ENCODE data around the gene SMARCA4.
"Not testable (repeated sequence)": the region's sequence is repeated elsewhere in the genome, so short reads cannot be mapped to it uniquely, and the experiment has no call there.

Gene SMARCA4

DNA sequence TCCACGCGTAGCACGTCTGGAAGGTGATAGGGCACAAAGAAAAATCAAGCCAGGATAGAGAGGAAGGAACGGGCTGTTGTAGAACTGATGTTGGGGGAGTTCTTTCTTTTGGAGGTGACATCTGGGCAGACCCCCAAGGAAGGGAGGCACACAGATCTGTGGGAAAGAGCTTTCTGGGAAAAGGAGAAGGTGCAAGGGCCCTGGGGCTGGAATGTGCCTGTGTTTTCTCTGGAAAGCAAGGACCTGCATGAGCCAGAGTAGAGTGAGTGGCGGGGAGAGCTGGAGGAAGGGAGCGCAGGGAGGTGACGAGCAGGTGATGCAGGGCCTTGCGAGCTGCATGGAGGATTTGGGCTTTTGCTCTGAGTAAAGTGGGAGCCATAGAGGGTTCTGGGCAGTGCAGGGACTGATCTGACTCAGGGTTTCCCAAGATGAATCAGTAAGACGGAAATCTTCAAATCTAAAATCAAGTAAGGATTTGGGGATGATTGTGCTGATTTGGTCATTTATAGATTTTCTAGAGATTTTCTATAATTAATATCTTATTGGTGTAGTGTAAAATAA lies 30.8 kb downstream of the SMARCA4 start:
- DNase-seq (ENCODE audit: low spot score): no peak
- TF ChIP-seq, protein P1, sequence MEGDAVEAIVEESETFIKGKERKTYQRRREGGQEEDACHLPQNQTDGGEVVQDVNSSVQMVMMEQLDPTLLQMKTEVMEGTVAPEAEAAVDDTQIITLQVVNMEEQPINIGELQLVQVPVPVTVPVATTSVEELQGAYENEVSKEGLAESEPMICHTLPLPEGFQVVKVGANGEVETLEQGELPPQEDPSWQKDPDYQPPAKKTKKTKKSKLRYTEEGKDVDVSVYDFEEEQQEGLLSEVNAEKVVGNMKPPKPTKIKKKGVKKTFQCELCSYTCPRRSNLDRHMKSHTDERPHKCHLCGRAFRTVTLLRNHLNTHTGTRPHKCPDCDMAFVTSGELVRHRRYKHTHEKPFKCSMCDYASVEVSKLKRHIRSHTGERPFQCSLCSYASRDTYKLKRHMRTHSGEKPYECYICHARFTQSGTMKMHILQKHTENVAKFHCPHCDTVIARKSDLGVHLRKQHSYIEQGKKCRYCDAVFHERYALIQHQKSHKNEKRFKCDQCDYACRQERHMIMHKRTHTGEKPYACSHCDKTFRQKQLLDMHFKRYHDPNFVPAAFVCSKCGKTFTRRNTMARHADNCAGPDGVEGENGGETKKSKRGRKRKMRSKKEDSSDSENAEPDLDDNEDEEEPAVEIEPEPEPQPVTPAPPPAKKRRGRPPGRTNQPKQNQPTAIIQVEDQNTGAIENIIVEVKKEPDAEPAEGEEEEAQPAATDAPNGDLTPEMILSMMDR (IDR thresholded peaks at IDR 0.05; ENCODE audit: extremely low read depth, missing control alignments): no peak

DNA sequence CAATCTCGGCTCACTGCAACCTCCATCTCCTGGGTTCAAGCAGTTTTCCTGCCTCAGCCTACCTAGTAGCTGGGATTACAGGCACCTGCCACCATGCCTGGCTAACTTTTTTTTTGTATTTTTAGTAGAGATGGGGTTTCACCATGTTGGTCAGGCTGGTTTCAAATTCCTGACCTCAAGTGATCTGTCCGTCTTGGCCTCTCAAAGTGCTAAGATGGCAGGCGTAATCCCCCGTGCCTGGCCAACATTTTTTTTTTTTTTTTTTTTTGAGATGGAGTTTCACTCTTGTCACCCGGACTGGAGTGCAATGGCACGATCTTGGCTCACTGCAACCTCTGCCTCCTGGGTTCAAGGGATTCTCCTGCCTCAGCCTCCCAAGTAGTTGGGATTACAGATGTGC lies 31.3 kb downstream of the SMARCA4 start:
- not testable (repeated sequence) for DNase-seq (ENCODE audit: low spot score)

GRCh38 chr19:10995926-10996600 lies 35.2 kb downstream of the SMARCA4 start:
- no peak for DNase-seq (ENCODE audit: low spot score)
- TF ChIP-seq, protein P1 (IDR thresholded peaks at IDR 0.05; ENCODE audit: extremely low read depth, missing control alignments): no peak

- TF ChIP-seq, protein P1 (IDR thresholded peaks at IDR 0.05; ENCODE audit: extremely low read depth, missing control alignments): no peak
- DNase-seq (ENCODE audit: low spot score): no peak
Observed at GRCh38 chr19:10998045-10998533, 37.3 kb downstream of the SMARCA4 start.

GRCh38 chr19:10998666-10999065 lies 37.8 kb downstream of the SMARCA4 start:
- TF ChIP-seq, protein P1 (IDR thresholded peaks at IDR 0.05; ENCODE audit: extremely low read depth, missing control alignments): no peak
- DNase-seq (ENCODE audit: low spot score): no peak

DNA sequence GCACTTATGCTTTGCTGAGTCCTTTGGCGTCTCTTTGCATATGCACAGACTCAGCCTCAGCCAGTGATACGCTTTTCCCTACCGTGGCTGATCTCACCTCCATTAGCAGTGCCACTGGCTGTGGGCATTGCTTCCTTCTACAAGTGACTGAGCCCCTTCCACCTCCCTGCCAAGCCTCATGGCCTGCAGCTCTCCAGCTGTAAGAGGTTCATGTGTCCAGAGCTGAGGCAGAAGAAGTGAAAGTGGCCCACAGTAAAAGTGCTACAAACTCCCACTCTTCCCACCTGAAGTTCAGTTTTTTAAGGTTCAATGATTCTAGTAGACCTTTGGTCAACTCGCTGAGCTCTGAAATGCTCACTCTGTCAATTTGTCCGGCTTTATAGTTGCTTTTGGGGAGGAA lies 44.7 kb downstream of the SMARCA4 start:
- no peak for DNase-seq (ENCODE audit: low spot score)
- TF ChIP-seq, protein P1 (IDR thresholded peaks at IDR 0.05; ENCODE audit: extremely low read depth, missing control alignments): no peak

DNA sequence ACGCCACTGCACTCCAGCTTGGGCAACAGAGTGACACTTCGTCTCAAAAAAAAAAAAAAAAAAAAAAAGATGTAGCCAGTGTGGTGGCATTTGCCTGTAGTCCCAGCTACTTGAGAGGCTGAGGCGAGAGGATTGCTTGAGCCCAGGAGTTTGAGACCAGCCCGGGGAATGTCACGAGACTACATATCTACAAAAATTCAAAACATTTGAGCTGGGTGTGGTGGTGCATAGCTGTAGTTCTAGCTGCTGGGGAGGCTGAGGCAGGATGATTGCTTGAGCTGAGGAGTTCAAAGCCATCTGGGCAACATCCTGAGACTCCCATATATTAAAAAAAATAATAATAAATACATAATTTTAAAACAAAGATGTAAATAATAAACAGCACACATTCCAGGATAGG lies 46.6 kb downstream of the SMARCA4 start:
- TF ChIP-seq, protein P1 (IDR thresholded peaks at IDR 0.05; ENCODE audit: extremely low read depth, missing control alignments): no peak
- no peak for DNase-seq (ENCODE audit: low spot score)
